A204.1 (cell line): ENCODE measurements around the gene PNPLA8.
"Not testable (repeated sequence)": the region's sequence is repeated elsewhere in the genome, so short reads cannot be mapped to it uniquely, and the experiment has no call there.

ENCODE experiments used
- FAIRE-seq: peaks from 2 replicates; lab custom pipeline; 2012; peaks lifted over from hg19 to GRCh38; lab: Jason Lieb, UNC

The PNPLA8 gene

GRCh38 chr7:108525985-108526767, at the start of gene PNPLA8:
Gene PNPLA8 (minus strand): TSS chr7:108526135. CDS start chr7:108515491, 10,644 bp downstream.
- FAIRE-seq, result peak; percentile 99

DNA sequence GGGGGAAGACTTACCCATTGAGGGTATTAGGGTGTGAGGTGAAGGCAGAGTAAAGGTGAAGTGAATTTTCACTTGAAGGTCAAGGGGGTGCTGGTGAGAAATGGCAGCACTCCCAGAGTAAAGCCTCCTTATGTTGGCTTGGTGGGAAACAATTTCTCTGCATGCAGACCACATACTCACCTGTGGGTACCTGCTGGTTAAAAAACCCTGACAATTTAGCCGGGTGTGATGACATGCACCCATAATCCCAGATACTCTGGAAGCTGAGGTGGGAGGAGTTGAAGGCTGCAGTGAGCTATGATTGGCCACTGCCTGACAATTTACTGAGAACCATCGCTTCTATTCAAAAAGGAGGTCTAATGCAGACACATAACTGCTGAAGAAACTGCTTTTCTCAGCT, 49.2 kb upstream of the PNPLA8 start:
- FAIRE-seq, result no peak

DNA sequence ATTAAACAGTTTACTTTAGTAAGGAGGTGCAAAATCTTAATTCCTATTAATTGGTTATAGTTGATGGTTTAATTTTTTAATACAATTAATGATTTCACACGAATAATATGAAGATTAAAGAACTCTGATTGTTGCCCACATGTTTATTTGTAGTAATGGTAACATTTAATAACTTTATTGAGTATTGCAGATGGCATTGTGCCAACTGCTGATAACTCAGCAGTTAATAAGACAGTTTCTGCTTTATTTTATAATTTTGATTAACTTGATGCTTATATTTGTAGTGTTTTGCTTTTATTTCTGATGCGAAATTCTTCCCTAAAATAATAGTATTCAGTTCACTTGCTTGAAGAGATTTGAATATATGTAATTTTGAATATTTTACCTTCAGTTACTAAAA, 46.5 kb upstream of the PNPLA8 start:
- FAIRE-seq, result no peak

DNA sequence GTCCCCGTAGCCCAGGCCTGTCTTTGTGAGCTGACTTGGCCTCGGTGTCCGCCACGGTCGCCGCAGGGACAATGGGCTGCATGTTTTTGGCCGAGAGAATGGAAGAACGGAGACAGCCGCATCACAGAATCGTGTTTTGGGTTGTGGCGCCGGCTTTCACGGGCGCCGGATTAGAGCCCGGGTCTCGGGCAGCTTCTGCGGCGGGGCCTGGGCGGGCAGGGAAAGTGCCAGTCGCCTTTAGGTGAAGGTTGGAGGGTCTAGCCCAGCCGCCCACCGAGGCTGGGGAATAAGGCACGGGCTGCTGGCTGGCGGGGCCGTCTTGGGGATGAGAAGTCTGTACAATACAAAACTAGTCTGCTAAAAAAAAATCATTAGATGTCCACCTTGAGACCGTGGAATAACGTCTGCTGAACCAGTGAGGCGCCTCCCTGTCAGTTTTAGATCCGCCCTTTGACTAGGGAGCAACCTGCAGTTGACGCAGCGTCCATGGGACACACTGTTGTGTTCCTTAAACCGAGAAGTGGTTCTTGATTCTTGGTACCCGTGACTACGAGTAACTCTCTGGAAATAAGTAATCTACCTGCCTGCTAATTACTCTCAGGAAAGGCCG, 44.3 kb upstream of the PNPLA8 start:
- FAIRE-seq, result no peak

DNA sequence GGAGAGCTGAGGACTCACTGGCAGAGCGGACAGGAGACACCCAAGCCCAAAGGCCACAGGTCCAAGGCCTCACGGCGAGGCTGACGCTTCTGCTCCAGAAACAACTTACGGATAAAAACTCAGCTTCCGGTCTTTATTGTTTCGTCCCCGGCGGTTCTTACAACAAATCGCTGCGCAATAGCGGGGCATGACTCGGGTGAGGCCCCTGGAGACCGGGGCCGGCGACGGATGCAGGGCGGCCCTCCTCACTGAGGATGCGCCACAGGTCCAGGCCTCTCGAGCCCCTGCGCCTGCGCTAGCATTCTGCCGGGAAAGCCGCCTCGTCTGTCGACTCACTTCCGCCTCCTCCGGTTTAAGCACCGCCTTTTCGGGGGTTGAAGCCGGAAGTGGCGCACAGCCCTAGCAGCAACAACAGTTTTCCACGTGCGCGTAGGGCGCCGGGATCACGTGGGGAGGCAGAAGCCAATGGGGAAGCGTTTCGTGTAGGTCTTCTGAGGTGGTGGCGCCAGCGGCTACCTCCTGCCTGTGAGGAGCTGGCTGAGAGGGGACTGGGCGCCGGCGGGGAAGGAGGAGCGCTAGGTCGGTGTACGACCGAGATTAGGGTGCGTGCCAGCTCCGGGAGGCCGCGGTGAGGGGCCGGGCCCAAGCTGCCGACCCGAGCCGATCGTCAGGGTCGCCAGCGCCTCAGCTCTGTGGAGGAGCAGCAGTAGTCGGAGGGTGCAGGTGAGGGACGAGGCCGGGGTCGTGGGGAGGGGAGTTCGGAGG, 43.6 kb upstream of the PNPLA8 start, which contains the start of the genes DNAJB9 and THAP5:
TSS of gene DNAJB9 (plus strand) at position 494 of the 765 bp plus-strand sequence. CDS start 1,853 bp downstream, outside the sequence.
TSS of gene THAP5 (minus strand) at position 326 of the 765 bp plus-strand sequence. CDS start at position 189, 137 bp downstream.
- peak; percentile 98 for FAIRE-seq

DNA sequence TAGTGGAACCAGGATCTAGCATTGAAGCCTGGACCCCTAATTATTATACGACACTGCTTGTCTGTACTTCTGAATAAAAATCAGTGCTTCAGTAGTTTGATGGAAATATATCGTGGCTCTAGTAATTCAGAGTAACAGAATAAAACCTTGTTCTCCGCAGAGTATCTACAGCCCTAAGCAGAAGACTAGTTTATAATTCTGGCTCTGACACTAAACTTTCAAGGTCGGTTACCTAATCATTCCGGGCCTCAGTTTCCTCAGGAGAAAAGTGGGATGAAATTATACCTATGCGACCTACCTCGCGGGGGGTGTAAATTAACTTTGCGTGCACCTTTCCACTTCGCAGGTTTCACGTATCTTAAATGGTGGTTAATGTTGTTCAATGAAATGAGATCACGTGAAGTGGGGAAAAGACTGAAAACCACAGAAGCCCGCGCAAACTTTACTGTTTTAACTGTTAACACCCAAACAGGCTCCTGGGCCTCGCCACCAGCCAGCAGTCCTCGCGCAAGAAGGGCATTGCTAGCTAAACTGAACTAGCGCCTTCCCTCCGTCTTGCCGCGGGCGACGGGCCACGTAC, 43.0 kb upstream of the PNPLA8 start:
- no peak for FAIRE-seq

DNA sequence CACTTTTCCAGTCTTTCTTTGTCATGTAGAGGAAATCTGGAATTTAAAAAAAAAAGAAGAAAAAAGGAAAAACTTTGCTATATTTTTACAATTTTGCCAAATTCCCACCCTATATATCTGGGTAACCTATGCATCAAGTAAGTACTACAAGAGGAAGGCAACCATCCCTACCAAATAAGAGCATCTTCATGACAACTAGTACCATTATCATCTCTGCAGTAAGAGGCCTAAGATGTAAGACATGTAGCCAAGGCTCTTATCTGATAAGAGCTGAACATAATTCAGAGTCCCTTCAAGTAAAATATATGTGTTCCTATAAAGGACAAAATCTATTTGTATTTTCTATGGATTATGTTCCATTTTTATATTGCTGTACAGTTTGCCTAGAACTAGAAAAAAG, 40.1 kb upstream of the PNPLA8 start:
- no peak for FAIRE-seq

DNA sequence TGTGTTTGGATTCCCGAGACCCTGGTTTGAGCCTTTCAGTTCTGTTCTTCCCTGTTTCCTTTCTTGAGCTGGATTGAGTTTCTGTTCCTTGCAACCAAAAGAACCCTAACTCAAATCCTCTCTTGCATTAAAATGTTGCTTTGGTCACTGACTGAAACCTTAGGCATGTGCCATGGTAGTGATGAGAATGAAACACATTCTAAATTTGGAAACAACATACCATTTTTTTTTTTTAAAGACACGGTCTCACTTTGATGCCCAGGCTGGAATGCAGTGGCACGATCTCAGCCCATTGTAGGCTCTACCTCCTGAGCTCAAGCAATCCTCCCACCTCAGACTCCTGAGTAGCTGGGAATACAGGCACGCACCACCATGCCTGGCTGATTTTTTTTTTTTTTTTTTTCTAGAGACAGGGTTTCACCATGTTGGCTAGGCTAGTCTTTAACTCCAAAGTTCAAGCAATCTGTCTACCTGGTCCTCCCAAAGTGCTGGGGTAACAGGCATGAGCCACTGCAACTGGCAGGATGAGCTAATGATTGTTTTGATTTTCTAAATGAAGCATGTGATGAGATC, 35.2 kb upstream of the PNPLA8 start:
- FAIRE-seq, result no peak

DNA sequence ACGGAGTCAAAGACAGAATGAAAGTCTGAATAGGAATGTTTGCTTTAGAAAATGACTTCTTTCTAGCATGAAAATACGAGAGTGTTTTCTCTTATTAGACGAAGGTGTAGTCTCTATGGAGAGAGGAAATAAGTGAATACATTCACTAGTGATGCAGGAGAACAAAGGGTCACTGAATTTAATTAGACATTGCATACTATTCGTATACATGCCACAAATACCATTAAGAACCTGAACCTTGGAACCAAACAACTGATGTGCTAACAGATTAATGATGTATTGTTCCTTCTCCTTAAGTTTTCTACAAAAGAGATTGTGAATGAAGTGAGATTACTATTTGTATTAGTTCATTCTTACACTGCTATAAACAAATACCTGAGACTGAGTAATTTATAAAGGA, 33.3 kb upstream of the PNPLA8 start:
- FAIRE-seq, result no peak

DNA sequence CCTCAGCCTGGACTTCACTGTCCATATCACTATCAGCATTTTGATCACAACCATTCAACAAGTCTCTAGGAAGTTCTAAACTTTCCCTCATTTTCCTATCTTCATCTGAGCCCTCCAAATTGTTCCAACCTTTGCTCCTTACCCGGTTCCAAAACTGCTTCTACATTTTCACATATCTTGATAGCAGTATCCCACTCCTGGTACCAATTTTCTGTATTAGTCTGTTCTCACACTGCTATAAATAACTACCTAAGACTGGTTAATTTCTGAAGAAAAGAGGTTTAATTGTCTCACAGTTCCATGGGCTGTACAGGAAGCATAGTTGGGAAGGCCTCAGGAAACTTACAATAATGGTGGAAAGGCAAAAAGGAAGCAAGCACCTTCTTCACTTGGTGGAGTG, 31.7 kb upstream of the PNPLA8 start:
- FAIRE-seq, result no peak

DNA sequence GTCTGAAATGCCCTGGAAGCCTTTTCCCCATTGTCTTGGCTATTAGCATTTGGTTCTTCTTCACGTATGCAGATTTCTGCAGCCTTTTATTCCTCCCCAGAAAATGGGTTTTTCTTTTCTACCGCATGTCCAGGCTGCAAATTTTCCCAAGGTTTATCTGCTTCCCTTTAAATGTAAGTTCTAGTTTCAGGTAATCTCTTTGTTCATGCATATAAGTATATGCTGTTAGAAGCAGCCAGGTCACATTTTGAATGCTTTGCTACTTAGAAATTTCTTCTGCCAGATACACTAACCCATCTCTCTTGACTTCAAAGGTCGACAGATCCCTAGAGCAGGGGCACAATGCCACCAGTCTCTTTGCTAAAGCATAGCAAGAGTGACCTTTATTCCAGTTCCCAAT, 31.3 kb upstream of the PNPLA8 start:
- FAIRE-seq, result no peak

GRCh38 chr7:108556665-108557064, 30.7 kb upstream of the PNPLA8 start:
- FAIRE-seq, result not testable (repeated sequence)

DNA sequence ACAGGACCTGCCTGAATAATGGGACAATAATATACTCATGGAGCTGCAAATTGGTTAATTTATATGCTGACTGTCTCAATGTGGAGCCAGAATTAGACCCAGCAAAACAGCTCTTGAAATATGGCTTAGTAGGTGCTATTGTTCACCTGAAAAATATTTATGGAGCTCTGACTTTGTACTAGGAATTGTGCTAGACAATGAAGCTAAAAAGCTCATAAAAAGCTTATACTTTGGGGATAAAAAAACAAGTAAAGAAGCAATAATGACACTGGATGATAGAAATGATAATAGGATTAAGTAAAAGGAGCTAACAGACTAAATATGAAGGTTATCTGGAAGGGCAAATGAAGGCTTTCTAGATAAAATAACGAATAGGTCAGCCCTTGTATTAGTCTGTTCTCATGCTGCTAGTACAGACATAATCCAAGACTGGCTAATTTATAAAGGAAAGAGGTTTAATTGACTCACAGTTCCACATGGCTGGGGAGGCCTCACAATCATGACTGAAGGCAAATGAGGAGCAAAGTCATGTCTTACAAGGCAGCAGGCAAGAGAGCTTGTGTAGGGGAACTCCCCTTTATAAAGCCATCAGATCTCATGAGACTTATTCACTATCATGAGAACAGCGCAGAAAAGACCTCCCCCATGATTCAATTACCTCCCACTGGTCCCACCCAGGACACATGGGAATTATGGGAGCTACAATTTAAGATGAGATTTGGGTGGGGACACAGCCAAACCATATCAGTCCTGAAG, 22.4 kb upstream of the PNPLA8 start:
- FAIRE-seq, result not testable (repeated sequence)

DNA sequence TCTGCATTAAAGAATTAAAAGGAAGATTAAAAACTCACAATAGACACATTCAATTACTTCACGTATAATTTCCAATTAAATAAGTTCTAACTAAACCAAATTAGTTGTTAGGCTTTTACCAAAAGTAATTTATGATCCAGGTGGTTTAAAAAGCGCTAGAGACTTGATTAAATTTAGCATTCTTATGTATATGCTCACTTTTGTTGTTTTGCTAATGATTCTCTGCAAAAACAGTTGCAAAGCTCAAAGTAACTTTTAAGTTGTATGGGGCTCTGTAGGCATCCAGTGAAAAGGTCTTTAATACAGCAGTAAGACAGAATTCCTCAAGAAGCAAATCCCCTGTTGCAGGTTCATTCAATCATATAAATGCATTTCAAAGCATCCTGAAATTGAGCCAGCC, 15.5 kb upstream of the PNPLA8 start:
- peak; percentile 48 for FAIRE-seq

- not testable (repeated sequence) for FAIRE-seq
Measured at GRCh38 chr7:108538685-108539084, 12.8 kb upstream of the PNPLA8 start.

DNA sequence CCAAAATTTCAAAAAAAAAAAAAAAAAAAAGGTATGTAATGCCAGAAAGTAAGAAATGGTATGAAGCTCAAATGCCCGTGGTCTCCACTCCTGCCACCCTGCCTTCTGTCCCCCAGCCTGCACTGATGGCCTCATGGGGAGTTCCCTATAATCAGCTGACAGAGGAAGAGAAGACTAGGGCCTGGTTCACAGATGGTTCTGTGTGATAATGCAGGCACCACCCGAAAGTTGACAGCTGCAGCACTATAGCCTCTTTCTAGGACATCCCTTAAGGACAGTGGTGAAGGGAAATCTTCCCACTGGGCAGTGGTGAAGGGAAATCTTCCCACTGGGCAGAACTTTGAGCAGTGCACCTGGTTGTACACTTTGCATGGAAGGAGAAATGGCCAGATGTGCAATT, 12.3 kb upstream of the PNPLA8 start:
- not testable (repeated sequence) for FAIRE-seq

GRCh38 chr7:108537229-108537628, 11.3 kb upstream of the PNPLA8 start:
- FAIRE-seq, result no peak

- FAIRE-seq, result no peak
Measured at GRCh38 chr7:108535744-108536143, 9.8 kb upstream of the PNPLA8 start.

DNA sequence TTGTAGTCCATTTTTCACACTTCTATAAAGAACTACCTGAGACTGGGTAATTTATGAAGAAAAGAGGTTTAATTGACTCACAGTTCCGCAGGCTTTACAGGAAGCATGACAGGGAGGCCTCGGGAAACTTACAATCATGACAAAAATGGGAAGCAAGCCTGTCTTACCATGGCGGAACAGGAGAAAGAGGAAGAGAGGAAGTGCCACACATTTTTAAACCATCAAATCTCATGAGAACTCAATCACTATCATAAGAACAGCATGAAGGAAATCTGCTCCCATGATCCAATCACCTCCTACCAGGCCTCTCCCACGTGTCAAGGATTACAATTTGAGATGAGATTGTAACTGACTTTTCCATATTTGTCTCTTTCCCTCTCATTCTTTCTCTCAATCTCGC, 9.3 kb upstream of the PNPLA8 start:
- FAIRE-seq, result no peak

DNA sequence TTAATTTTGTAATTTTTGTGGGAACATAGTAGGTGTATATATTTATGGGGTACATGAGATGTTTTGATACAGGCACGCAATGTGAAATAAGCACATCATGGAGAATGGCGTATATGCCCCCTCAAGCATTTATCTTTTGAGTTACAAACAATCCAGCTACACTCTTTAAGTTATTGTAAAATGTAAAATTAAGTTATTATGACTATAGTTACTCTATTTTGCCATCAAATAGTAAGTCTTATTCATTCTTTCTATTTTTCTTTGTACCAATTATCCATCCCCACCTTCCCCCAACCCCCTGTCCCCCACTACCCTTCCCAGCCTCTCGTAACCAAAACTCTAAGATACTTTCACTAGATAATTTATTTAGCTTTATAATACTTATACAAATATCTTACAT, 7.8 kb upstream of the PNPLA8 start:
- no peak for FAIRE-seq

GRCh38 chr7:108529341-108529740, 3.4 kb upstream of the PNPLA8 start:
- no peak for FAIRE-seq
